Nephron (organoid): ENCODE measurements around the gene POU6F2.

Experiments
- H3K27ac Mint-ChIP-seq, 3 experiments: 2 replicates each; pipeline ENCODE4 v1.8.0; 2020; ENCODE audit warnings: mixed read lengths in 3 of 3, mild to moderate bottlenecking in 2 of 3, moderate library complexity in 1 of 3
- H3K27me3 Mint-ChIP-seq: 2 replicates; pipeline ENCODE4 v1.8.0; 2021; ENCODE audit warnings: low read depth, mild to moderate bottlenecking, moderate library complexity, mixed read lengths
- H3K36me3 Mint-ChIP-seq: 2 replicates; pipeline ENCODE4 v1.8.0; 2020; ENCODE audit warnings: low read depth, mixed read lengths
- H3K4me1 Mint-ChIP-seq: 2 replicates; pipeline ENCODE4 v1.8.0; 2020; ENCODE audit warnings: mixed read lengths
- H3K4me3 Mint-ChIP-seq, 3 experiments: 2 replicates each; pipeline ENCODE4 v1.8.0; 2020; ENCODE audit warnings: mild to moderate bottlenecking in 3 of 3, mixed read lengths in 3 of 3, moderate library complexity in 2 of 3
- H3K9me3 Mint-ChIP-seq: 2 replicates; pipeline ENCODE4 v1.8.0; 2020; ENCODE audit warnings: mixed read lengths
- CTCF ChIP-seq, 3 experiments: fragments of 200-600 bp; sonication (generic); IDR thresholded peaks; one replicate each; pipeline ENCODE4 v1.5.0; 2021; ENCODE audit warnings: antibody characterized with exemption in 3 of 3; ENCODE audit not compliant: unreplicated experiment in 3 of 3

POU6F2 gene

GRCh38 chr7:38977685-38978084 lies at the start of gene POU6F2:
Gene POU6F2, plus strand, starts transcription at chr7:38977909. Its CDS starts 45 bp downstream, at chr7:38977954.
- peak within 1 kb of the TSS; percentile 2 to 81 (median 77) for H3K4me3 Mint-ChIP-seq
- TF ChIP-seq CTCF (IDR thresholded peaks at IDR 0.05; ENCODE audit: unreplicated experiment in 3 of 3) = no peak
- H3K9me3 Mint-ChIP-seq = peaks cover 3% of the 10 kb centered on the region
- no peaks in the 10 kb centered on the region for H3K36me3 Mint-ChIP-seq
- peaks cover 4% of the 10 kb centered on the region for H3K4me1 Mint-ChIP-seq
- peak within 1 kb of the TSS in 1 of 3 experiments; percentile 1 for H3K27ac Mint-ChIP-seq
- H3K27me3 Mint-ChIP-seq = peaks cover 50% of the 10 kb centered on the region

- Mint-ChIP-seq H3K36me3 (no peaks in the 10 kb centered on the region), H3K4me3 (no peak overlapping the region), H3K27me3 (peaks cover 8% of the 10 kb centered on the region), H3K9me3 (no peaks in the 10 kb centered on the region), H3K4me1 (peaks cover 18% of the 10 kb centered on the region), H3K27ac (no peak overlapping the region)
- TF ChIP-seq CTCF (IDR thresholded peaks at IDR 0.05; ENCODE audit: unreplicated experiment in 3 of 3) = no peak
These were observed 49.2 kb upstream of the POU6F2 start for GRCh38 chr7:38928506-38928905.

GRCh38 chr7:38929460-38930171 lies 48.1 kb upstream of the POU6F2 start:
- TF ChIP-seq CTCF (IDR thresholded peaks at IDR 0.05; ENCODE audit: unreplicated experiment in 3 of 3) = no peak
- Mint-ChIP-seq H3K27ac (peak overlapping the region; percentile 19 to 29 (median 23)), H3K27me3 (peaks cover 8% of the 10 kb centered on the region), H3K36me3 (no peaks in the 10 kb centered on the region), H3K4me3 (no peak overlapping the region), H3K9me3 (no peaks in the 10 kb centered on the region), H3K4me1 (peaks cover 18% of the 10 kb centered on the region)

- H3K27ac Mint-ChIP-seq = no peak overlapping the region
- H3K4me1 Mint-ChIP-seq = peaks cover 18% of the 10 kb centered on the region
- no peaks in the 10 kb centered on the region for H3K27me3 Mint-ChIP-seq
- TF ChIP-seq CTCF (IDR thresholded peaks at IDR 0.05; ENCODE audit: unreplicated experiment in 3 of 3) = peak; percentile 95 to 98 (median 96)
- H3K9me3 Mint-ChIP-seq = no peaks in the 10 kb centered on the region
- no peak overlapping the region for H3K4me3 Mint-ChIP-seq
- H3K36me3 Mint-ChIP-seq = no peaks in the 10 kb centered on the region
These were observed 45.1 kb upstream of the POU6F2 start for GRCh38 chr7:38932509-38933168.

- Mint-ChIP-seq H3K4me1 (peaks cover 18% of the 10 kb centered on the region), H3K27me3 (no peaks in the 10 kb centered on the region), H3K27ac (no peak overlapping the region), H3K4me3 (no peak overlapping the region), H3K36me3 (no peaks in the 10 kb centered on the region), H3K9me3 (no peaks in the 10 kb centered on the region)
- no peak for TF ChIP-seq CTCF (IDR thresholded peaks at IDR 0.05; ENCODE audit: unreplicated experiment in 3 of 3)
These were observed 43.7 kb upstream of the POU6F2 start for GRCh38 chr7:38934051-38934450.
